ENCODE results near the gene UGT2B17. TPM values are rescaled to one million over a fixed set of nuclear protein-coding genes. Genes with fewer than 3 reads are reported as not detected.

UGT2B17 gene
- total and polyA plus RNA-seq, 4 donors = 1.3 to 17.2 (median 4.7) TPM; not detected in 1

DNA sequence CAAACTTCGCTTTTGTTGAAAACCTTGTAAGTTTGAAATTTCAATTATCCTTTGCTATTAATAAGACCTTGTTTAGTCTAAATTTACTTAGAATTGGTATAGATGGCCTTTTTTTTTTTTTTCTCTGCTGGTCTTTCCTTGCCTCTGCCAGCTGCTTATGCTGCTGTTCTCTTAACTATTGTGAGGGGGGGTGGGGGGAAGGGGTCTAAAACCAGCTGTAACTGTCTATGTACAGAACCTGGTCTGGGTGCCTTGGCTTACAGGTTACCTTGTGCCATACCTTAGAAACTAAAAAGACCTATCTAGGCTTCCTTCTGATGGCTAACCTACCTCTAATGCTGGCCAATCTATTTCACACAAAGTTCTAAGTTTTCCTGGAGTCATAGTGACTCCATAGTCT is 1.0 kb downstream of the UGT2B17 start:
- H3K36me3 ChIP-seq (ENCODE audit: control insufficient read depth in 4 of 4, insufficient read depth in 3 of 4, low read depth in 1 of 4, low read length in 3 of 4) = no peaks in the 10 kb centered on the region
- no peak overlapping the region for H3K27ac ChIP-seq (ENCODE audit: low read depth in 1 of 2, low read length in 2 of 2)
- TF ChIP-seq, protein P1, sequence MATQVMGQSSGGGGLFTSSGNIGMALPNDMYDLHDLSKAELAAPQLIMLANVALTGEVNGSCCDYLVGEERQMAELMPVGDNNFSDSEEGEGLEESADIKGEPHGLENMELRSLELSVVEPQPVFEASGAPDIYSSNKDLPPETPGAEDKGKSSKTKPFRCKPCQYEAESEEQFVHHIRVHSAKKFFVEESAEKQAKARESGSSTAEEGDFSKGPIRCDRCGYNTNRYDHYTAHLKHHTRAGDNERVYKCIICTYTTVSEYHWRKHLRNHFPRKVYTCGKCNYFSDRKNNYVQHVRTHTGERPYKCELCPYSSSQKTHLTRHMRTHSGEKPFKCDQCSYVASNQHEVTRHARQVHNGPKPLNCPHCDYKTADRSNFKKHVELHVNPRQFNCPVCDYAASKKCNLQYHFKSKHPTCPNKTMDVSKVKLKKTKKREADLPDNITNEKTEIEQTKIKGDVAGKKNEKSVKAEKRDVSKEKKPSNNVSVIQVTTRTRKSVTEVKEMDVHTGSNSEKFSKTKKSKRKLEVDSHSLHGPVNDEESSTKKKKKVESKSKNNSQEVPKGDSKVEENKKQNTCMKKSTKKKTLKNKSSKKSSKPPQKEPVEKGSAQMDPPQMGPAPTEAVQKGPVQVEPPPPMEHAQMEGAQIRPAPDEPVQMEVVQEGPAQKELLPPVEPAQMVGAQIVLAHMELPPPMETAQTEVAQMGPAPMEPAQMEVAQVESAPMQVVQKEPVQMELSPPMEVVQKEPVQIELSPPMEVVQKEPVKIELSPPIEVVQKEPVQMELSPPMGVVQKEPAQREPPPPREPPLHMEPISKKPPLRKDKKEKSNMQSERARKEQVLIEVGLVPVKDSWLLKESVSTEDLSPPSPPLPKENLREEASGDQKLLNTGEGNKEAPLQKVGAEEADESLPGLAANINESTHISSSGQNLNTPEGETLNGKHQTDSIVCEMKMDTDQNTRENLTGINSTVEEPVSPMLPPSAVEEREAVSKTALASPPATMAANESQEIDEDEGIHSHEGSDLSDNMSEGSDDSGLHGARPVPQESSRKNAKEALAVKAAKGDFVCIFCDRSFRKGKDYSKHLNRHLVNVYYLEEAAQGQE (IDR thresholded peaks at IDR 0.05) = no peak
- TF ChIP-seq EGR1 (IDR thresholded peaks at IDR 0.05; ENCODE audit: low read depth in 2 of 2) (no peak), FOXA2 (IDR thresholded peaks at IDR 0.05) (no peak), YY1 (IDR thresholded peaks at IDR 0.05) (no peak), SP1 (IDR thresholded peaks at IDR 0.05) (no peak), NR2F2 (IDR thresholded peaks at IDR 0.05) (no peak)
- no peaks in the 10 kb centered on the region for H3K9me3 ChIP-seq (ENCODE audit: control insufficient read depth in 4 of 4, low read length in 3 of 4)
- no peaks in the 10 kb centered on the region for H3K27me3 ChIP-seq (ENCODE audit: control insufficient read depth in 4 of 4, insufficient read depth in 4 of 4, low read length in 3 of 4)
- WGBS = 94% methylated on average over 1 of the region's 1 CpG
- DNase-seq (ENCODE audit: low spot score) = no peak
- no peak overlapping the region for H3K9ac ChIP-seq (ENCODE audit: low read depth in 1 of 2, low read length in 2 of 2)
- H3K4me1 ChIP-seq (ENCODE audit: control insufficient read depth in 4 of 4, insufficient read depth in 4 of 4, low read length in 3 of 4) = peaks cover 0 to 3% (median under 1%) of the 10 kb centered on the region in 4 donors
- H3K4me3 ChIP-seq (ENCODE audit: low read depth in 1 of 3, low read length in 3 of 3) = no peak overlapping the region

DNA sequence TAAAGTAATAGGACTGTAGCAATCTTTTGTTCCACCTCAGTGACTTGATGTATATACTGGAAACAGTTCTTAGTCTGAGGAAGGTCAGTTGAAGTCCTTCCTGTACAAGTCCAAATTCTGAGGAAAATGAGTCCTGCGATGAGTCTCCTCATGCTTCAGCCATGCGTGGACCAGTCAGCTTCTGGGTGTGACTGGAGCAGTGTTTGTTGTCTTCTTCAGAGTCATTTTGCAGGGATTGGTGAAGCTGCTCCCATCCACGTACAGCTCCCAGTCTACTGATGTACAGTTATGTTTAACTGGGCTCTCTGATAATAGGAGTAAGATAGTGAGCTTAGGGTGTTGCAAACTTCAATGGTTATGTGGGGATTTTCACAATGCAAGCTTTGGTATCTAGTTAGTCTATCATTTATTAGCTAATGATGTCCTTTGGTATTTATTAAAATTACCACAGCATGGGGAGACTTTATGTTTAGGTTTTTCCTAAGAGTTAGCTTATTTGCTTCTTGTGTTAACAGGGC is 3.4 kb downstream of the UGT2B17 start:
- 66% methylated on average over 3 of the region's 3 CpGs for WGBS
- Histone ChIP-seq H3K9ac (ENCODE audit: low read depth in 1 of 2, low read length in 2 of 2) (no peak overlapping the region), H3K27me3 (ENCODE audit: control insufficient read depth in 4 of 4, insufficient read depth in 4 of 4, low read length in 3 of 4) (no peaks in the 10 kb centered on the region), H3K27ac (ENCODE audit: low read depth in 1 of 2, low read length in 2 of 2) (no peak overlapping the region), H3K4me1 (ENCODE audit: control insufficient read depth in 4 of 4, insufficient read depth in 4 of 4, low read length in 3 of 4) (peaks cover 0 to 9% (median 2%) of the 10 kb centered on the region in 4 donors), H3K36me3 (ENCODE audit: control insufficient read depth in 4 of 4, insufficient read depth in 3 of 4, low read depth in 1 of 4, low read length in 3 of 4) (no peaks in the 10 kb centered on the region), H3K9me3 (ENCODE audit: control insufficient read depth in 4 of 4, low read length in 3 of 4) (no peaks in the 10 kb centered on the region), H3K4me3 (ENCODE audit: low read depth in 1 of 3, low read length in 3 of 3) (no peak overlapping the region)
- DNase-seq (ENCODE audit: low spot score) = no peak
- TF ChIP-seq HNF4G (IDR thresholded peaks at IDR 0.05) (no peak), FOXA2 (IDR thresholded peaks at IDR 0.05) (no peak), JUND (IDR thresholded peaks at IDR 0.05) (no peak), SP1 (IDR thresholded peaks at IDR 0.05) (no peak), NR2F2 (IDR thresholded peaks at IDR 0.05) (no peak), HNF4A (conservative IDR thresholded peaks at IDR 0.05) (peak in 1 of 2 donors; percentile 17)
- TF ChIP-seq, protein P1 (IDR thresholded peaks at IDR 0.05) = no peak
- TF ChIP-seq, protein P2, sequence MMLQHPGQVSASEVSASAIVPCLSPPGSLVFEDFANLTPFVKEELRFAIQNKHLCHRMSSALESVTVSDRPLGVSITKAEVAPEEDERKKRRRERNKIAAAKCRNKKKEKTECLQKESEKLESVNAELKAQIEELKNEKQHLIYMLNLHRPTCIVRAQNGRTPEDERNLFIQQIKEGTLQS (IDR thresholded peaks at IDR 0.05) = no peak

DNA sequence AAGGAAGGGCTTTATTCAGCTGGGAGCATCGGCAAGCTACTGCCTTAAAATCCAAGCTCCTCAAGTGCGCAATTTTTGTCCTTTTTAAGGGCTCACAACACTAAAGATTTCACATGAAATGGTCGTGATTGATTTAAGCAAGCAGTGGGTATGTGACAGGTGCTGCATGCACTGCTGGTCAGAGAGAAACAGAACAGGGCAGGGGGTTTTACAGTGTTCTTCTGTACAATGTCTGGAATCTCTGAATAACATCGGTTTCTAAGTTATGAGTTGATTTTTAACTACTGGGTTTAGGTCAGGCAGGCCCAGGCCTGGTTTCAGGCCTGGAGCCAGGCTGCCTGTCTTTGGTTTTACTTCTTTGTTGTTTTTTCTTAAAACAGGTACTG is 6.0 kb downstream of the UGT2B17 start:
- WGBS = 74% methylated on average over 4 of the region's 4 CpGs

More for the DNA sequence above, 6.0 kb downstream of the UGT2B17 start:
- H3K9me3 ChIP-seq (ENCODE audit: control insufficient read depth in 4 of 4, low read length in 3 of 4) = no peaks in the 10 kb centered on the region
- no peak overlapping the region for H3K27ac ChIP-seq (ENCODE audit: low read depth in 1 of 2, low read length in 2 of 2)
- no peak overlapping the region for H3K4me3 ChIP-seq (ENCODE audit: low read depth in 1 of 3, low read length in 3 of 3)
- TF ChIP-seq, protein P3, sequence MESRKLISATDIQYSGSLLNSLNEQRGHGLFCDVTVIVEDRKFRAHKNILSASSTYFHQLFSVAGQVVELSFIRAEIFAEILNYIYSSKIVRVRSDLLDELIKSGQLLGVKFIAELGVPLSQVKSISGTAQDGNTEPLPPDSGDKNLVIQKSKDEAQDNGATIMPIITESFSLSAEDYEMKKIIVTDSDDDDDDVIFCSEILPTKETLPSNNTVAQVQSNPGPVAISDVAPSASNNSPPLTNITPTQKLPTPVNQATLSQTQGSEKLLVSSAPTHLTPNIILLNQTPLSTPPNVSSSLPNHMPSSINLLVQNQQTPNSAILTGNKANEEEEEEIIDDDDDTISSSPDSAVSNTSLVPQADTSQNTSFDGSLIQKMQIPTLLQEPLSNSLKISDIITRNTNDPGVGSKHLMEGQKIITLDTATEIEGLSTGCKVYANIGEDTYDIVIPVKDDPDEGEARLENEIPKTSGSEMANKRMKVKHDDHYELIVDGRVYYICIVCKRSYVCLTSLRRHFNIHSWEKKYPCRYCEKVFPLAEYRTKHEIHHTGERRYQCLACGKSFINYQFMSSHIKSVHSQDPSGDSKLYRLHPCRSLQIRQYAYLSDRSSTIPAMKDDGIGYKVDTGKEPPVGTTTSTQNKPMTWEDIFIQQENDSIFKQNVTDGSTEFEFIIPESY (IDR thresholded peaks at IDR 0.05) = no peak
- no peaks in the 10 kb centered on the region for H3K27me3 ChIP-seq (ENCODE audit: control insufficient read depth in 4 of 4, insufficient read depth in 4 of 4, low read length in 3 of 4)
- peaks cover 0 to 7% (median 2%) of the 10 kb centered on the region in 4 donors for H3K4me1 ChIP-seq (ENCODE audit: control insufficient read depth in 4 of 4, insufficient read depth in 4 of 4, low read length in 3 of 4)
- H3K9ac ChIP-seq (ENCODE audit: low read depth in 1 of 2, low read length in 2 of 2) = no peak overlapping the region
- H3K36me3 ChIP-seq (ENCODE audit: control insufficient read depth in 4 of 4, insufficient read depth in 3 of 4, low read depth in 1 of 4, low read length in 3 of 4) = no peaks in the 10 kb centered on the region
- DNase-seq (ENCODE audit: low spot score) = no peak
